Ovary (tissue), 9 donors: ENCODE data around the gene ATP2C2. TPM values are rescaled to one million over a fixed set of nuclear protein-coding genes. Genes with fewer than 3 reads are reported as not detected.

Experiments
- DNase-seq, 5 donors: peaks; one replicate each; pipeline ENCODE4 v3.0.0-alpha.2; 2019 to 2020
- H3K27ac ChIP-seq, 2 donors: fragments of 200-600 bp; one replicate each; pipeline versions ENCODE4 v1.5.1 to v1.8.0; 2019 to 2022
- H3K27me3 ChIP-seq: fragments of 200-600 bp; one replicate; pipeline ENCODE4 v1.8.0; 2022
- H3K36me3 ChIP-seq: fragments of 200-600 bp; sonication (generic); one replicate; pipeline ENCODE4 v1.5.1; 2019
- H3K4me1 ChIP-seq: one replicate; pipeline ENCODE4 v1.8.1; 2013; ENCODE audit warnings: mild to moderate bottlenecking, moderate library complexity; ENCODE audit not compliant: insufficient read depth
- H3K4me3 ChIP-seq: fragments of 200-600 bp; sonication (generic); one replicate; pipeline ENCODE4 v1.5.1; 2017
- H3K9me3 ChIP-seq, 2 donors: fragments of 200-600 bp in 1 of 2; sonication (generic) in 1 of 2; one replicate each; pipeline versions ENCODE4 v1.5.1 to v1.8.1; 2013 to 2019; ENCODE audit warnings: mild to moderate bottlenecking in 1 of 2, moderate library complexity in 1 of 2
- CTCF ChIP-seq, 3 donors: fragments of 450-650 bp in 2 of 3; fragments of 200-600 bp in 1 of 3; IDR thresholded peaks; one replicate each; pipeline versions ENCODE4 v1.5.1 to v1.8.0; 2016 to 2022; ENCODE audit warnings: antibody characterized with exemption in 3 of 3, mild to moderate bottlenecking in 1 of 3
- EP300 ChIP-seq: sonication (generic); formaldehyde crosslinking; IDR thresholded peaks from one replicate; pipeline ENCODE4 v1.6.1; 2017; ENCODE audit warnings: antibody characterized with exemption
- POLR2A ChIP-seq: fragments of 450-650 bp; IDR thresholded peaks from one replicate; pipeline ENCODE4 v1.6.1; 2017; ENCODE audit warnings: antibody characterized with exemption, mild to moderate bottlenecking, moderate library complexity
- WGBS, 3 donors: extraction: QIAGEN DNeasy Blood & Tissue Kit in 1 of 3; methylation state at CpG; one replicate each; pipeline versions ENCODE4 v1.1.5 to v1.1.7; 2013 to 2017; 5-methylcytosine and 5-hydroxymethylcytosine counted together
- intact Hi-C, 4 donors: fragments of 100-400 bp; cut with DNase I; formaldehyde crosslinking; loops; one replicate each; pipeline versions ENCODE4 v1.11.0 to v1.15.1; 2022 to 2023
- polyA plus RNA-seq, 2 donors: library from polyadenylated mRNA; stranded (reverse); fragments of 200-250 nt in 1 of 2; fragments of 350-450 nt in 1 of 2; fragmentation: Illumina TruSeq in 1 of 2; extraction: RNeasy Lipid Tissue Mini Kit (QIAGEN cat#74804) in 1 of 2; gene quantifications; one replicate each; pipeline ENCODE4 v1.2.3, GENCODE V29; 2013 to 2014
- total RNA-seq, 7 donors: library from RNA; depleted of rRNA in 2 of 7; stranded (reverse); fragments of >200 nt in 2 of 7; fragmentation: NEBNext Ultra II Directional in 3 of 7; extraction: Animal tissue kit (Norgen Biotek cat#: 25700) in 3 of 7; gene quantifications; one replicate each; pipeline versions ENCODE4 v1.1.0 to v1.2.4, GENCODE V29; 2016 to 2023
- donor health status: DM: no; HTN: no; CAD: no; lungs with moderate emphysema.
- donor health status: DM: no; HTN: no; CAD: no.
- donor health status: Bipolar disorder and iron deficiency.
- donor health status: DM: yes; HTN: yes; CAD: no.
- donor health status: DM: no; HTN: no; CAD: no.
- donor health status: DM: yes; HTN: yes; CAD: no.

Gene ATP2C2
- total and polyA plus RNA-seq, 9 donors, result 0.10 to 8.5 (median 1.3) TPM; not detected in 3

GRCh38 chr16:84487358-84487757 lies 119.0 kb downstream of the ATP2C2 start:
- Histone ChIP-seq H3K27ac (no peak overlapping the region), H3K4me1 (peaks cover 1% of the 10 kb centered on the region), H3K27me3 (no peaks in the 10 kb centered on the region), H3K9me3 (no peaks in the 10 kb centered on the region), H3K36me3 (no peaks in the 10 kb centered on the region), H3K4me3 (no peak overlapping the region)
- DNase-seq, result no peak
- 40 to 76% (median 50%) methylated on average over 8 of the region's 8 CpGs for WGBS, 3 donors
- TF ChIP-seq EP300 (no peak), POLR2A (no peak), CTCF (IDR thresholded peaks at IDR 0.05) (no peak)
- intact Hi-C loops, result loop anchor here in 3 of 4 donors (10.0 kb wide), 2 partner anchors 213 to 523 kb away; partner anchors contain the start of gene NECAB2 (in 1 of the 3)

GRCh38 chr16:84489131-84489530 lies 120.8 kb downstream of the ATP2C2 start:
- H3K27me3 ChIP-seq, result no peaks in the 10 kb centered on the region
- no peaks in the 10 kb centered on the region for H3K36me3 ChIP-seq
- peaks cover 1% of the 10 kb centered on the region for H3K4me1 ChIP-seq
- 78 to 92% (median 86%) methylated on average over 8 of the region's 8 CpGs for WGBS, 3 donors
- H3K4me3 ChIP-seq, result no peak overlapping the region
- H3K9me3 ChIP-seq, result no peaks in the 10 kb centered on the region
- H3K27ac ChIP-seq, result no peak overlapping the region
- no peak for DNase-seq
- TF ChIP-seq EP300 (no peak), POLR2A (no peak), CTCF (IDR thresholded peaks at IDR 0.05) (no peak)
- intact Hi-C loops, result loop anchor here in 3 of 4 donors (10.0 kb wide), 2 partner anchors 214 to 524 kb away; partner anchors contain the start of gene NECAB2 (in 1 of the 3)

GRCh38 chr16:84495506-84495905 lies 127.2 kb downstream of the ATP2C2 start:
- TF ChIP-seq CTCF (IDR thresholded peaks at IDR 0.05) (no peak), EP300 (no peak), POLR2A (no peak)
- intact Hi-C loops, result no loop called here
- no peaks in the 10 kb centered on the region for H3K36me3 ChIP-seq

GRCh38 chr16:84496991-84497390 lies 128.7 kb downstream of the ATP2C2 start:
- Histone ChIP-seq H3K4me3 (no peak overlapping the region), H3K36me3 (no peaks in the 10 kb centered on the region), H3K27ac (no peak overlapping the region), H3K9me3 (no peaks in the 10 kb centered on the region), H3K27me3 (no peaks in the 10 kb centered on the region), H3K4me1 (no peaks in the 10 kb centered on the region)
- WGBS, 3 donors, result 89 to 98% (median 95%) methylated on average over 3 of the region's 3 CpGs
- no peak for TF ChIP-seq CTCF (IDR thresholded peaks at IDR 0.05)
- TF ChIP-seq EP300, result no peak
- no peak for DNase-seq
- intact Hi-C loops, result no loop called here

More at GRCh38 chr16:84495506-84495905, 127.2 kb downstream of the ATP2C2 start:
- Histone ChIP-seq H3K9me3 (no peaks in the 10 kb centered on the region), H3K27me3 (no peaks in the 10 kb centered on the region), H3K4me1 (no peaks in the 10 kb centered on the region), H3K27ac (no peak overlapping the region), H3K4me3 (no peak overlapping the region)
- 93 to 96% (median 96%) methylated on average over 11 of the region's 11 CpGs for WGBS, 3 donors
- peak in 2 of 5 donors; percentile 8 for DNase-seq
